Measurements from ENCODE around the gene CYP3A7. TPM values are rescaled to one million over a fixed set of nuclear protein-coding genes. Genes with fewer than 3 reads are reported as not detected.
A peak's percentile ranks its signal among the peaks of the same experiment; 100 is the strongest.
"Not testable (repeated sequence)": the region's sequence is repeated elsewhere in the genome, so short reads cannot be mapped to it uniquely, and the experiment has no call there.

The CYP3A7 gene
- polyA plus RNA-seq, 1 donor (not counting 4 experiments of a cell fraction or from before 2014, with no cell fraction given), result not detected

DNA sequence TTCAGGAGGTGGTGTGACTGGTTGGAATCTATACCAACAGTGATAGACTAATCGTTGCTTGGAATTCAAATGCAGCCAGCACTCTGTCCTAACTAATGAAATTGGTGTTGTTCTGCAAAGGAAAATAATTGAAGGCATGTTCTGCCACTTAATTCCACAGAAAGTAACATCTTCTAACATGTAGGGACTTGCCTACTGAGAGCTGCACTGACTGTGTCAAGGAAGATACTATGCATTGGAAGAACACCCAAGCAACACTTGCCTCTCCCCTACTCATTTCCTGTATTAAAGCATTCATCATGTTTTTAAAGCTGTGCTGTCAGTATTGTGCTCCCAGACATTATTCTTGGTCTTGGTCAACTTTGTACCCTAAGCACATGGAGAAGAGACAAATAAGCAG, 2.7 kb upstream of the CYP3A7 start:
- H3K4me1 ChIP-seq (ENCODE audit: control insufficient read depth, extremely low read depth, insufficient read depth, low read length), result peaks cover 21% of the 10 kb centered on the region
- peak overlapping the region in 1 of 3 experiments; percentile 8 for H3K4me3 ChIP-seq (ENCODE audit: control insufficient read depth in 2 of 3, extremely low read depth in 1 of 3, insufficient read depth in 2 of 3, low read depth in 1 of 3, low read length in 3 of 3)
- H2AFZ ChIP-seq (ENCODE audit: control insufficient read depth, low read length), result peak overlapping the region; percentile 41
- H3K79me2 ChIP-seq (ENCODE audit: control insufficient read depth, insufficient read depth, low read length), result no peaks in the 10 kb centered on the region
- peak; percentile 72 for DNase-seq (ENCODE audit: low read depth, low spot score)
- no peaks in the 10 kb centered on the region for H3K9me1 ChIP-seq (ENCODE audit: control insufficient read depth, extremely low read depth, insufficient read depth, low read length)
- peak overlapping the region; percentile 47 for H3K27ac ChIP-seq (ENCODE audit: control insufficient read depth, insufficient read depth, low read length)
- H3K9me3 ChIP-seq (ENCODE audit: control insufficient read depth, low read depth, low read length), result no peaks in the 10 kb centered on the region
- FAIRE-seq, result peak; percentile 88
- H3K27me3 ChIP-seq (ENCODE audit: control insufficient read depth, extremely low read depth, insufficient read depth, low read length), result no peaks in the 10 kb centered on the region
- no peaks in the 10 kb centered on the region for H3K36me3 ChIP-seq (ENCODE audit: control insufficient read depth in 2 of 2, extremely low read depth in 1 of 2, insufficient read depth in 2 of 2, low read length in 2 of 2)
- no peaks in the 10 kb centered on the region for H4K20me1 ChIP-seq (ENCODE audit: control insufficient read depth, extremely low read depth, insufficient read depth, low read length)
- H3K4me2 ChIP-seq (ENCODE audit: control insufficient read depth, extremely low read depth, insufficient read depth, low read depth, low read length), result peak overlapping the region; percentile 67
- H3K9ac ChIP-seq (ENCODE audit: control insufficient read depth, extremely low read depth, insufficient read depth, low read length), result no peak overlapping the region
- dilution Hi-C loops (cut with MboI; ENCODE audit: extremely low pct_ligation_motif_present, low sequenced_read_pairs), result no loop called here
- no peak for TF ChIP-seq EZH2 (IDR thresholded peaks at IDR 0.05; ENCODE audit: low read length)
- TF ChIP-seq, protein P1, sequence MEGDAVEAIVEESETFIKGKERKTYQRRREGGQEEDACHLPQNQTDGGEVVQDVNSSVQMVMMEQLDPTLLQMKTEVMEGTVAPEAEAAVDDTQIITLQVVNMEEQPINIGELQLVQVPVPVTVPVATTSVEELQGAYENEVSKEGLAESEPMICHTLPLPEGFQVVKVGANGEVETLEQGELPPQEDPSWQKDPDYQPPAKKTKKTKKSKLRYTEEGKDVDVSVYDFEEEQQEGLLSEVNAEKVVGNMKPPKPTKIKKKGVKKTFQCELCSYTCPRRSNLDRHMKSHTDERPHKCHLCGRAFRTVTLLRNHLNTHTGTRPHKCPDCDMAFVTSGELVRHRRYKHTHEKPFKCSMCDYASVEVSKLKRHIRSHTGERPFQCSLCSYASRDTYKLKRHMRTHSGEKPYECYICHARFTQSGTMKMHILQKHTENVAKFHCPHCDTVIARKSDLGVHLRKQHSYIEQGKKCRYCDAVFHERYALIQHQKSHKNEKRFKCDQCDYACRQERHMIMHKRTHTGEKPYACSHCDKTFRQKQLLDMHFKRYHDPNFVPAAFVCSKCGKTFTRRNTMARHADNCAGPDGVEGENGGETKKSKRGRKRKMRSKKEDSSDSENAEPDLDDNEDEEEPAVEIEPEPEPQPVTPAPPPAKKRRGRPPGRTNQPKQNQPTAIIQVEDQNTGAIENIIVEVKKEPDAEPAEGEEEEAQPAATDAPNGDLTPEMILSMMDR (optimal IDR thresholded peaks at IDR 0.05 in 1 of 3, IDR thresholded peaks at IDR 0.05 in 1 of 3, conservative IDR thresholded peaks at IDR 0.05 in 1 of 3; ENCODE audit: extremely low read depth in 1 of 3, insufficient read depth in 2 of 3, low read length in 3 of 3), result no peak

DNA sequence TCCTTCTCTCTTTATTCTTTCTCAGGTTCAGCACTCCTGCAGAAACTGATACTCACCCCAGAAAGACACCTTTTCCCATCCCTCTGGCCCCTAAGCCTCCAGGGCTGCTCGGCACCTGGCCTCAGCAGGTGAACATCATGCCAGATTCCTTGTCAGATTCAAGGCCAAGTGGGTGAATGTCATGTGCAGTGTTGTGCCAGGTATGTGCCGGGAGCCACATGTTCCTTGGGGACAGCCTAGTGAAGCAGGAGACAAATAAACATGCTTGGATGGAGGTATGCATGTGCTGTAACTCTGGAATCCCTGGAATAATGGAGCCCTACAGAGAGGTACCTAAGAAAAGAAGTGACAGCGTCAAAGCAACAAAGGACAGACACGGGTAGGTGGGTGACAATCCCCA, 1.7 kb upstream of the CYP3A7 start:
- H3K36me3 ChIP-seq (ENCODE audit: control insufficient read depth in 2 of 2, extremely low read depth in 1 of 2, insufficient read depth in 2 of 2, low read length in 2 of 2); dilution Hi-C loops (cut with MboI; ENCODE audit: extremely low pct_ligation_motif_present, low sequenced_read_pairs); H4K20me1 ChIP-seq (ENCODE audit: control insufficient read depth, extremely low read depth, insufficient read depth, low read length); FAIRE-seq; H3K27me3 ChIP-seq (ENCODE audit: control insufficient read depth, extremely low read depth, insufficient read depth, low read length); DNase-seq (ENCODE audit: low read depth, low spot score); H3K9me1 ChIP-seq (ENCODE audit: control insufficient read depth, extremely low read depth, insufficient read depth, low read length); H2AFZ ChIP-seq (ENCODE audit: control insufficient read depth, low read length); H3K27ac ChIP-seq (ENCODE audit: control insufficient read depth, insufficient read depth, low read length); H3K9ac ChIP-seq (ENCODE audit: control insufficient read depth, extremely low read depth, insufficient read depth, low read length); H3K4me2 ChIP-seq (ENCODE audit: control insufficient read depth, extremely low read depth, insufficient read depth, low read depth, low read length); H3K4me3 ChIP-seq (ENCODE audit: control insufficient read depth in 2 of 3, extremely low read depth in 1 of 3, insufficient read depth in 2 of 3, low read depth in 1 of 3, low read length in 3 of 3); H3K79me2 ChIP-seq (ENCODE audit: control insufficient read depth, insufficient read depth, low read length); H3K9me3 ChIP-seq (ENCODE audit: control insufficient read depth, low read depth, low read length): not testable (repeated sequence)
- H3K4me1 ChIP-seq (ENCODE audit: control insufficient read depth, extremely low read depth, insufficient read depth, low read length), result peaks cover 21% of the 10 kb centered on the region

DNA sequence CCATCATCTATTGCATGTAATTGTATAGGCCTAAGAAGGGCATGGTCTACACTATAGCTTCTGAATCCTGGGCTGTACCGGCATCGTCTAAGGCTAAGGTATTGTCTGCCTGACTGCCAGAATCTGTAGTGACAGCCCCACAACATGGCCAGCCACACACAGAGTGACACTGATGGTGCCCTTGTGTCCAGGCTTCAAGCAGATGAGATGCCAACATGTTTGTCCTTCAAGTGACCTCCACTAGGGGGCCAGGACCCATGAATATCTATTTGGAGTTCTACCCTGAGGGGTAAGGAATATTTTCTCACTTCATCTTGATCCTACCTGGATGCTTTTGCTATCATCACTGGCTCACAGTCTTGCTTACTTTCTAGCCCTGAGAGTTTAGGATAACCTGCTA, 1.5 kb downstream of the CYP3A7 start:
- no peak for TF ChIP-seq EZH2 (IDR thresholded peaks at IDR 0.05; ENCODE audit: low read length)
- TF ChIP-seq, protein P1 (optimal IDR thresholded peaks at IDR 0.05 in 1 of 3, IDR thresholded peaks at IDR 0.05 in 1 of 3, conservative IDR thresholded peaks at IDR 0.05 in 1 of 3; ENCODE audit: extremely low read depth in 1 of 3, insufficient read depth in 2 of 3, low read length in 3 of 3), result peak in 2 of 3 experiments; percentile 20 to 28
- Histone ChIP-seq H2AFZ (ENCODE audit: control insufficient read depth, low read length) (no peak overlapping the region), H3K27ac (ENCODE audit: control insufficient read depth, insufficient read depth, low read length) (no peak overlapping the region), H3K27me3 (ENCODE audit: control insufficient read depth, extremely low read depth, insufficient read depth, low read length) (no peaks in the 10 kb centered on the region), H3K79me2 (ENCODE audit: control insufficient read depth, insufficient read depth, low read length) (no peaks in the 10 kb centered on the region), H3K36me3 (ENCODE audit: control insufficient read depth in 2 of 2, extremely low read depth in 1 of 2, insufficient read depth in 2 of 2, low read length in 2 of 2) (no peaks in the 10 kb centered on the region), H3K9ac (ENCODE audit: control insufficient read depth, extremely low read depth, insufficient read depth, low read length) (no peak overlapping the region), H3K9me1 (ENCODE audit: control insufficient read depth, extremely low read depth, insufficient read depth, low read length) (no peaks in the 10 kb centered on the region), H3K4me2 (ENCODE audit: control insufficient read depth, extremely low read depth, insufficient read depth, low read depth, low read length) (no peak overlapping the region), H4K20me1 (ENCODE audit: control insufficient read depth, extremely low read depth, insufficient read depth, low read length) (no peaks in the 10 kb centered on the region), H3K9me3 (ENCODE audit: control insufficient read depth, low read depth, low read length) (no peaks in the 10 kb centered on the region), H3K4me3 (ENCODE audit: control insufficient read depth in 2 of 3, extremely low read depth in 1 of 3, insufficient read depth in 2 of 3, low read depth in 1 of 3, low read length in 3 of 3) (no peak overlapping the region), H3K4me1 (ENCODE audit: control insufficient read depth, extremely low read depth, insufficient read depth, low read length) (peaks cover 43% of the 10 kb centered on the region)
- FAIRE-seq (no peak), DNase-seq (ENCODE audit: low read depth, low spot score) (no peak)
- dilution Hi-C loops (cut with MboI; ENCODE audit: extremely low pct_ligation_motif_present, low sequenced_read_pairs), result no loop called here

All from keratinocyte (primary cell).